Activated effector memory CD4-positive, alpha-beta T cell treated with Interleukin-2 at 50 U/mL for 16 hours (primary cell): ENCODE results near the gene COL28A1.

Experiments
- DNase-seq: peaks from one replicate; pipeline ENCODE4 v3.0.0-alpha.2; 2020

Gene COL28A1

GRCh38 chr7:7452119-7452518 lies 83.6 kb downstream of the COL28A1 start:
- DNase-seq, result no peak

GRCh38 chr7:7449055-7449454 lies 86.6 kb downstream of the COL28A1 start:
- no peak for DNase-seq

- DNase-seq, result no peak
These were observed 89.1 kb downstream of the COL28A1 start for GRCh38 chr7:7446616-7447015.

- no peak for DNase-seq
These were observed 91.8 kb downstream of the COL28A1 start for GRCh38 chr7:7443806-7444350.

GRCh38 chr7:7439564-7439963 lies 96.1 kb downstream of the COL28A1 start:
- no peak for DNase-seq

GRCh38 chr7:7438851-7439250 lies 96.8 kb downstream of the COL28A1 start:
- DNase-seq, result no peak

- no peak for DNase-seq
These were observed 99.7 kb downstream of the COL28A1 start for GRCh38 chr7:7435978-7436377.

GRCh38 chr7:7434329-7434728 lies 101.3 kb downstream of the COL28A1 start:
- DNase-seq, result no peak

- no peak for DNase-seq
These were observed 101.9 kb downstream of the COL28A1 start for GRCh38 chr7:7433811-7434210.

GRCh38 chr7:7432979-7433378 lies 102.7 kb downstream of the COL28A1 start:
- no peak for DNase-seq

- no peak for DNase-seq
These were observed 106.9 kb downstream of the COL28A1 start for GRCh38 chr7:7428806-7429205.

- DNase-seq, result no peak
These were observed 108.3 kb downstream of the COL28A1 start for GRCh38 chr7:7427363-7427762.

- no peak for DNase-seq
These were observed 109.0 kb downstream of the COL28A1 start for GRCh38 chr7:7426676-7427075.

- DNase-seq, result no peak
These were observed 110.4 kb downstream of the COL28A1 start for GRCh38 chr7:7425321-7425720.

GRCh38 chr7:7424151-7424873 lies 111.4 kb downstream of the COL28A1 start:
- DNase-seq, result peak; percentile 5

- DNase-seq, result no peak
These were observed 113.0 kb downstream of the COL28A1 start for GRCh38 chr7:7422641-7423040.

- no peak for DNase-seq
These were observed 113.8 kb downstream of the COL28A1 start for GRCh38 chr7:7421826-7422225.

- DNase-seq, result no peak
These were observed 116.7 kb downstream of the COL28A1 start for GRCh38 chr7:7418997-7419396.

GRCh38 chr7:7417851-7418250 lies 117.8 kb downstream of the COL28A1 start:
- no peak for DNase-seq

GRCh38 chr7:7417414-7417813 lies 118.3 kb downstream of the COL28A1 start:
- no peak for DNase-seq

GRCh38 chr7:7416031-7416858 lies 119.4 kb downstream of the COL28A1 start:
- peak; percentile 1 for DNase-seq

- no peak for DNase-seq
These were observed 120.7 kb downstream of the COL28A1 start for GRCh38 chr7:7414791-7415603.
